HUES48 (cell line): ENCODE results near the gene TSHZ2.

Experiments
- H3K27ac ChIP-seq: one replicate; pipeline ENCODE4 v1.7.0; 2013; ENCODE audit warnings: low read depth, low read length, inconsistent platforms
- H3K27me3 ChIP-seq: 2 replicates; pipeline ENCODE4 v1.6.1; 2013; ENCODE audit warnings: mild to moderate bottlenecking, low read length; ENCODE audit not compliant: control insufficient read depth, insufficient read depth
- H3K36me3 ChIP-seq: 2 replicates; pipeline ENCODE4 v1.6.1; 2013; ENCODE audit warnings: low read length; ENCODE audit not compliant: control insufficient read depth, insufficient read depth
- H3K4me1 ChIP-seq: 2 replicates; pipeline ENCODE4 v1.6.1; 2013; ENCODE audit warnings: mild to moderate bottlenecking, low read length; ENCODE audit not compliant: control insufficient read depth, insufficient read depth
- H3K4me3 ChIP-seq: 2 replicates; pipeline ENCODE4 v1.5.1; 2013; ENCODE audit warnings: mild to moderate bottlenecking, low read depth, low read length
- H3K9ac ChIP-seq: 2 replicates; pipeline ENCODE4 v1.6.1; 2013; ENCODE audit warnings: mild to moderate bottlenecking, low read depth, low read length, moderate library complexity
- H3K9me3 ChIP-seq: 2 replicates; pipeline ENCODE4 v1.6.1; 2013; ENCODE audit warnings: low read length; ENCODE audit not compliant: control insufficient read depth, insufficient read depth

The TSHZ2 gene

DNA sequence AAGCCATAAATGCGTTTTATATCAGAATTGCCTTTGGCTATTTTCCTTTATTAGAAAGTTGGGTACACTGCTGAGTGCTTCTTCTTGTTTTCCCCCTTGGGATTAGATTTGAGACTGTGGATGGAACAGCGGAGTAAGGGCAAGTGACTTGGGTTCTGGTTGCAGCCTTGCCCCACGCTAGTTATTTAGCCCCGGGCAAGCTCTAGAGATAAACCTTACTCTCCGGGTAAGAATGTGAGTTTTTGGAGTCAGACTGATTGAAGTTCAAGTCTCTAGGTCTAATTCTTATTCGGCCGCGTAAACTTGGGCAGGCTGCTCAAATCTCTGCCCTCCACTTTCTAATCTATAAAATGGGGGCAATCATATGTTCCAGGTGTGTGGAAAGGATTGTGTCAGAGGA is 8.9 kb downstream of the TSHZ2 start:
- no peak overlapping the region for H3K4me3 ChIP-seq
- H3K27me3 ChIP-seq, result no peaks in the 10 kb centered on the region

DNA sequence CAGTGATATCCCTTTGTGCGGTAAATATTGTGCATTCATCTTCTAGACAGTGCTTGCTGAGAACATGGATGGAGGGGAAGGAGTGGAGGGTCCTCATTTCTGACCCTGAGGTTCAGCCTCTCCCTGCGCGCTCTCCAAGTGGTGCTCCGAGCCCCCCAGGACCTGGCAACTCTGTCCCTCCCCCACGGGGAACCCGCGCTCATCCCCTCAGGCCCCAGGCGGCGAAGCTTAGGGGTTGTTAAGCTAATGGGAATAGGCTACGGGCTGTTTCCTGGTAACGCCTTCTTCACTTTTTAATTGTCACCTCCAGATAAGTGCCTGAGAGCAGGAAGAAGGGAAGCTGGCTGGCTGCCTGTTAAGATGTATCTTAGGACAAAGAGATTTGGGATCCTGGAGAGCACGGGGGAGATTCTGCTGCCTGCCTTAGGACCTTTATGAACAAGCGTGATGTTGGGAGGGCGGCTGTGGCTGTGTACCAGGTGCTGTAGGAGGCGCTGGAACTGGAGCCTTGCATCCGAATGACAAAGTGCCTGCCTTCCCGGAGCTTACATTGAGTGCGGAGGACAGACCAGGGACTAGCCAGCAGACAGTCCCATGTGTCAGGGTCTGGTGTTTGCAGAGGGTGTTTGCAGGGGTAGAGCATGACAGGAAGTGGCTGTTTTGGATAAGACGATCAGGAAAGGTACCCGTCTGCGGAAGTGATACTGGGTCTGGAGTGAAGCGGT is 11.7 kb downstream of the TSHZ2 start:
- Histone ChIP-seq H3K36me3 (no peaks in the 10 kb centered on the region), H3K9ac (no peak overlapping the region), H3K4me3 (no peak overlapping the region), H3K9me3 (no peaks in the 10 kb centered on the region), H3K27me3 (no peaks in the 10 kb centered on the region; the same call in 1 of the 2 replicates), H3K27ac (no peak overlapping the region), H3K4me1 (peaks cover 3% of the 10 kb centered on the region; the same call in 1 of the 2 replicates)

More for the DNA sequence above, 8.9 kb downstream of the TSHZ2 start:
- Histone ChIP-seq H3K36me3 (no peaks in the 10 kb centered on the region), H3K9me3 (no peaks in the 10 kb centered on the region), H3K9ac (no peak overlapping the region), H3K4me1 (peaks cover 13% of the 10 kb centered on the region), H3K27ac (no peak overlapping the region)

DNA sequence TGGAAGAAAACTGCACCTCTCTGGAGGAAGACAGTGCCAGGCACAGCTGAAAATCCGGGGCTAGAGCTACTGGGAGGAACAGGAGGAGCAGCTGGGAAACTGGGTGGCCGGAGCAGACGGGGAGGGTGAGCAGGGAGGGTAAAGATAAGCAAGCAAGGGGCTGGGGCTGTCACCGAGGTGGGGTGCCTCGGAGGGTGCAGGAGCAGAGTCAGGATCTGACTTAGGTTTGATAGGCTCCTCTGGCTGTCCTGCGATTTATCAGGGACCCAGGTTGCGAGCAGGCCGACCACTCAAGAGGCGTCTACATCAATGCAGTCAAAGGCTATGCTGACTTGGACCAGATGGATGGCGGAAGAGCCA is 12.3 kb downstream of the TSHZ2 start:
- Histone ChIP-seq H3K36me3 (no peaks in the 10 kb centered on the region), H3K9ac (no peak overlapping the region), H3K27me3 (no peaks in the 10 kb centered on the region; the same call in 1 of the 2 replicates), H3K27ac (no peak overlapping the region), H3K4me1 (peaks cover 3% of the 10 kb centered on the region; the same call in 1 of the 2 replicates), H3K9me3 (no peaks in the 10 kb centered on the region), H3K4me3 (no peak overlapping the region)

DNA sequence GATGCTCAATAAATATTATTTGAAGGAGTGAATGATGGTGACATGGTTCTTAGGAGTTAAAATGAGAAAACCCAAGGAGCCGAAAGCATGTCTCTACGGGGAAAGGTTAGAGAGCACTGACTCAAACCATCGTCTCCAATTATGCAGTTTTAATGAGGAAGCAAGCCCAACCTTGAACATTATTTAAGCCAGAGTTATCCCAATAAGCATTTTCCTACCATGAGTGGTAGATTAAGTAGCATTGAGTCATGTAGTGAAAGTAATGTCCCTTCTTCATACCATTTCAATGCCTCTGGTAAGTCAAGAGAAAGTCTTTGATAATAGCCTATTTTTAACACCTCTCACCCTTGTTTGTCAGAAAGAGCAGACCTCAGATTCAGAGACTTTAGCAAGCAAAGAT is 13.5 kb downstream of the TSHZ2 start:
- no peaks in the 10 kb centered on the region for H3K36me3 ChIP-seq
- no peak overlapping the region for H3K4me3 ChIP-seq
- H3K27me3 ChIP-seq, result no peaks in the 10 kb centered on the region; the same call in 1 of the 2 replicates
- H3K4me1 ChIP-seq, result peaks cover 3% of the 10 kb centered on the region; the same call in 1 of the 2 replicates
- H3K27ac ChIP-seq, result no peak overlapping the region
- no peaks in the 10 kb centered on the region for H3K9me3 ChIP-seq
- no peak overlapping the region for H3K9ac ChIP-seq

DNA sequence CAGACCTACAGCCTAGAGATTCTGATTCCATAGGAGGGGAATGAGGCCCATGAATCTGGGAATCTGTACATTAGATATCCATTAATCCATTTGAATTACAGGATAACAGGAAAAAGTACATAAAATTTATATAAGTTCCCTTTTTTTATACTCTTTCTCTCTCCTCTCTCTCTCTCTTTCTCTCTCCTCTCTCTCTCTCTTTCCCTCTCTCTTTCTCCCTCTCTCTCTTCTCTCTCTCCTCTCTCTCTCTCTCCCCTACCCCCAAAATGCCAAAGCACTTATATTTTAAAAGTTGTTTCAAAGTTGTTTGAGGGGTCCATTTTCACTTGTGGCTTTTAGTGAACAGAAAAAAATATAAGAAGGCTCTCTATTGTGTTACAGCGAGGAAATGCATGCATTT is 15.1 kb downstream of the TSHZ2 start:
- no peaks in the 10 kb centered on the region for H3K36me3 ChIP-seq
- peaks cover 3% of the 10 kb centered on the region; the same call in 1 of the 2 replicates for H3K4me1 ChIP-seq
- H3K4me3 ChIP-seq, result no peak overlapping the region
- H3K9me3 ChIP-seq, result no peaks in the 10 kb centered on the region
- H3K9ac ChIP-seq, result no peak overlapping the region
- no peak overlapping the region for H3K27ac ChIP-seq
- H3K27me3 ChIP-seq, result no peaks in the 10 kb centered on the region; the same call in 1 of the 2 replicates

DNA sequence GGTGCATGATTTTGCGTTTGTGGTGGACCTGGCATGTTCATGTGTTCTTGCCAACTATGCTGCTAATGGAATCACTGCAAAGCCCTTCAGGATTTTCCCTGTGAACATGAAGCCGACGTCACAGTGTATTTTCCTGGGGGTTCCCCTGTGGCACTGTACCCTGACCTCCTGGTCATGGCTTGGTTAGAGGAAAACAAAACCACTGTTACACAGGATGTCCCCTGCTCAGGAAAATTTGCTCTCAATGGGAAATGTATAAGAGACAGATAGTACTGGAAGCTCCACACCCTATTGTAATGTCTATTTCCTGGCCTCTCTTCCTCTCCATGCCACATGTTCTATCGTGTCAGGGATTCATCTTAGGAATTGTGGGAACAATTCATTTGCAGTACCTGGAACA is 19.7 kb downstream of the TSHZ2 start:
- Histone ChIP-seq H3K27me3 (no peaks in the 10 kb centered on the region; the same call in 1 of the 2 replicates), H3K4me3 (no peak overlapping the region), H3K9ac (no peak overlapping the region), H3K27ac (no peak overlapping the region), H3K9me3 (no peaks in the 10 kb centered on the region), H3K4me1 (no peaks in the 10 kb centered on the region), H3K36me3 (no peaks in the 10 kb centered on the region)

DNA sequence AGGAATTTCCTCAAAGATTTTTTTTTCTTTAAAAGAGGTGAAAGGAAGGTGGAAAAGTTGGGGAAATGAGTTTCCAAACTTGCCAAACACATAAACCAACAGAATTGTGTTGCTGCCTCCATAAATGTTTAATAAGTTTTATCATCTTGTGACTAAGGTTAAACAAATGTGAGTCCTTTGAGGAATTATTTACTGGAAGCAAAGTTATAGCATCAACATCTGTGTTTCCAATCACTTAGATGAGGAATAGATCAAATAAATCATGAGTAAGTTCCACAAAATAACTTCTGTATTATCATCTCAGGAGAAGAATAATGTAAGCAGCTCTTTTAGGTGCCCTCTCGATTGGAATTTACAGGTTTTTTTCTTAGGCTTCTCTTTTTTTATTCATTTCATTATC is 20.5 kb downstream of the TSHZ2 start:
- no peaks in the 10 kb centered on the region for H3K9me3 ChIP-seq
- no peaks in the 10 kb centered on the region for H3K4me1 ChIP-seq
- H3K27ac ChIP-seq, result no peak overlapping the region
- H3K36me3 ChIP-seq, result no peaks in the 10 kb centered on the region
- H3K27me3 ChIP-seq, result no peaks in the 10 kb centered on the region
- no peak overlapping the region for H3K9ac ChIP-seq
- no peak overlapping the region for H3K4me3 ChIP-seq

DNA sequence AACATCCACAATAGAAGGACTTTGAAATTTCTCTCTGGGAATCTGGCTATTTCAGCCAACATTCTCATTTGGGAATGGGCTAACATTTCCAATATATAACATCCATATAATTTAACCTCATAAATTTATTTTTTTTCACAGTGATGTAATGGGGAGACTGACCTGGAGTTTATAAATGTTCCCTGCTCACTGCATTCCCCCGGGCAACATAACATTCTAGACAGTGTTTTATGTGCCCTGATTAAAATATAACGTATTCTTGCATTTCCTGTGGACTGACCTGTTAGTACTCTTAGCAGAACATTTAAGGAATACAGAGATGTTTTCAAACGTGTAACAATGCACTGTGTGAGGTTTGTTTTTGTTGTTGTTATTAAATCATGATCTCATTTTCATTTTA is 20.9 kb downstream of the TSHZ2 start:
- no peak overlapping the region for H3K9ac ChIP-seq
- no peak overlapping the region for H3K27ac ChIP-seq
- no peak overlapping the region for H3K4me3 ChIP-seq
- no peaks in the 10 kb centered on the region for H3K4me1 ChIP-seq
- H3K36me3 ChIP-seq, result no peaks in the 10 kb centered on the region
- H3K9me3 ChIP-seq, result no peaks in the 10 kb centered on the region
- H3K27me3 ChIP-seq, result no peaks in the 10 kb centered on the region

DNA sequence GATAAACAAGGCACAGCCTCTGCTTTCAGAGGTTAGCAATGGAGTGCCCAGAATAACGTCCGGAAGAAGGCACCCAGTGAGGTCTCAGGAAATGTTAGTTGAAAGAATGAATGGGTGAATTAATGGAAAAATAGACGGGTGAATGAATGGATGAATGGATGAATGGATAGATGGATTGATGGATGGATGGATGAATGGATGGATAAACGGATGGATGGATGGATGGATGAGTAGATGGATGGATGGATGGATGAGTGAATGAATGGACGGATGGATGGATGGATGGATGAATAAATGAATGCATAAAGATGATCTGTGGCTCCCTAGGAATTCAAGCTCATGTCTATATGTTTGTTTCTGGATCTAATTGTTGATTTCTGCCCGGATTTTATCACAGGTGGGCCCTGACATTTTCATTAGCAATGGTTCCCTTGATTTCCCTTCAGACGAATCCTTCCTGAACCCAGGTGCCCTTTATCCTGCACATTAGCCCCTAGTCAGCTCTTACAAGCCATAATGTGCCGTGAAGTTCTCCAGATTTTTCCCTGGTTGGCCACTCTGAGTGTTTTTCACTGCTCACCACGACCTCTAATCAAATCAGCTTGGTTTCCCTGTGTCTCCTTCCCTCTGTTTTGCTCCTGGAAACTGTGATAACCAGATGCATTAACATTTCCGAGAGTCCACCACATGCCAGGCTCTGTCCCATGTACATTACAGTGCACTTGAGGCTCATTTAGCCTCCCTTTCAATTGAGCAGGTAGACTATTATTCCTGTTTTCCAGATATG is 22.2 kb downstream of the TSHZ2 start:
- Histone ChIP-seq H3K27me3 (no peaks in the 10 kb centered on the region), H3K9me3 (no peaks in the 10 kb centered on the region), H3K4me3 (no peak overlapping the region), H3K4me1 (no peaks in the 10 kb centered on the region), H3K27ac (no peak overlapping the region), H3K36me3 (no peaks in the 10 kb centered on the region), H3K9ac (no peak overlapping the region)

DNA sequence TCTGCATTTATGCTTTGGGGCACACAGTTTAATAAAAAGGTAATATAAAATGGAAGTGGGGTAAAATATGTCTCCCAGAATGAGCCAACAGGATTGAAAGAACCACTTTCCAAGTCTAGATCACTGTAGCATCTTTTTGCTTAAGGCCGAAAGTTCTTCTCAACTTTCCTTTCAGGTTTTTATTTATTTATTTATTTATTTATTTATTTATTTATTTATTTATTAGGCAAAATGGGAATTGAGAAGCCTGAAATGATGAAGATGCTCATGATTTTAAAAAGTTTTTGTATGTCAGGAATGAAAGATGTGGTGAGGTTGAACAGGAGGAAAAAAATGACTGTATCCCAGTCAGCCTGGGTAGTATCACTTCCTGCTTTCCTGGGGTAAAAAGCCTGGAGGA is 24.0 kb downstream of the TSHZ2 start:
- H3K9me3 ChIP-seq, result no peaks in the 10 kb centered on the region
- no peaks in the 10 kb centered on the region for H3K36me3 ChIP-seq
- no peaks in the 10 kb centered on the region for H3K4me1 ChIP-seq
- H3K9ac ChIP-seq, result no peak overlapping the region
- no peak overlapping the region for H3K27ac ChIP-seq
- H3K27me3 ChIP-seq, result no peaks in the 10 kb centered on the region
- H3K4me3 ChIP-seq, result no peak overlapping the region

DNA sequence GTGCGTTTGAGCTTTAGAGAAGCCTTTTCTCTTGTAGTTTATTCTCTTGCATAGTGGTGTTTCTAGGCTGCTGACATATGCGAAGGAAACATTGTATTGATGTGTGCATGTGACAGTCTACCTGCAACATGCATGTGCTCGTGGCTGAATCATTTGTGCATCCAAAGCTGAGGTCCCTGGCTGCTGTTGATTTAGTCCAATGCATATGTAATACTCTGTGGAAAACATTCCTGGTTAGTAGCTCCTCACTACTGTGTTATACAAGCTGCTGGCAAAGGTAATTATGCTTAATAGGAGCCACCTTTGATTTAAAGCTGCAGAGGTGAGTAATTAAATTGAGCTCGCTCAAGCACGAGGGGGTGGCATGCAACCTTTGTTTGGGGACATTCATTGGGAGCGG is 24.5 kb downstream of the TSHZ2 start:
- Histone ChIP-seq H3K4me3 (no peak overlapping the region), H3K27me3 (no peaks in the 10 kb centered on the region), H3K27ac (no peak overlapping the region), H3K9me3 (no peaks in the 10 kb centered on the region), H3K4me1 (no peaks in the 10 kb centered on the region), H3K9ac (no peak overlapping the region), H3K36me3 (no peaks in the 10 kb centered on the region)
